Measurements from ENCODE around the gene UBE2G1.

Gene UBE2G1

DNA sequence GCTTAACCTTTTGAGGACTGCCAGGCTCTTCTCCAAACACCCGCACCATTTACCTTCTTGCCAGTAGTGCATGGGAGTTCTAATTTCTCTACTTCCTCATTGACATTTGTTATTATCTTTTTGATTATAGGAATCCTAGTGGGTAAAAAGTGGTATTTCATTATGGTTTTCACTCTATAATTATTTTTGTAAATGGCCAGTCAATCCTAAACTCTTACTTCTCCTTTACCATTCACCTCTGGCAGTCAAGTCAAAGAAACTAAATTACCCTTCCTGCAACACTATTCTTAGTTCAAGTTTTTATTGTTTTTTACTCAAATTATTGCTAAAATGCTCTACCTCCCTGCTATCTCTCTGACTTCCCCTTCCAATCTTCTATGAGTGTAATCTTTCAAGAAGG lies 72.9 kb downstream of the UBE2G1 start:
- no peak overlapping the region for H3K4me3 ChIP-seq (replicated peaks in 1 of 2; ENCODE audit: low read depth in 2 of 2, low read length in 2 of 2)
- DNase-seq (ENCODE audit: low read depth in 2 of 2), result no peak
- TF ChIP-seq, protein P1, sequence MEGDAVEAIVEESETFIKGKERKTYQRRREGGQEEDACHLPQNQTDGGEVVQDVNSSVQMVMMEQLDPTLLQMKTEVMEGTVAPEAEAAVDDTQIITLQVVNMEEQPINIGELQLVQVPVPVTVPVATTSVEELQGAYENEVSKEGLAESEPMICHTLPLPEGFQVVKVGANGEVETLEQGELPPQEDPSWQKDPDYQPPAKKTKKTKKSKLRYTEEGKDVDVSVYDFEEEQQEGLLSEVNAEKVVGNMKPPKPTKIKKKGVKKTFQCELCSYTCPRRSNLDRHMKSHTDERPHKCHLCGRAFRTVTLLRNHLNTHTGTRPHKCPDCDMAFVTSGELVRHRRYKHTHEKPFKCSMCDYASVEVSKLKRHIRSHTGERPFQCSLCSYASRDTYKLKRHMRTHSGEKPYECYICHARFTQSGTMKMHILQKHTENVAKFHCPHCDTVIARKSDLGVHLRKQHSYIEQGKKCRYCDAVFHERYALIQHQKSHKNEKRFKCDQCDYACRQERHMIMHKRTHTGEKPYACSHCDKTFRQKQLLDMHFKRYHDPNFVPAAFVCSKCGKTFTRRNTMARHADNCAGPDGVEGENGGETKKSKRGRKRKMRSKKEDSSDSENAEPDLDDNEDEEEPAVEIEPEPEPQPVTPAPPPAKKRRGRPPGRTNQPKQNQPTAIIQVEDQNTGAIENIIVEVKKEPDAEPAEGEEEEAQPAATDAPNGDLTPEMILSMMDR (IDR thresholded peaks at IDR 0.05; ENCODE audit: low read depth, low read length), result no peak

DNA sequence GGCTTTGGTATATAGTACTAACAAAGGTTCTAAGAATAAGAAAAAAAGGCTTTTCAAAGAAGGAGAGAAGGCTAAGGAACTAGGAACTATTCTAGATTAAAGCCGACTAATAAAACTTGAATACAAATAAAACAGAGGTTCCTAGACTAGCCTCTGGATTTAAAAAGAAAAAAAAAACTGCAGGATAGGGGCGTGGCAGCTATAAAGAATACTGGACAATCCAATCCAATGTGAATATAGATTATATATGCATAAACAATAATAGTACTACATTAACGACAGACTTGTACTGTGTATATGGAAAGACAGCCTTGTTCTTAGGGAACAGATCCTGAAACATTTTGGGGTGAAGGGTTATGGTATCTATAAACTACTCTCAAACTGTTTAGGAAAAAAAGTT lies 78.8 kb downstream of the UBE2G1 start:
- TF ChIP-seq, protein P1 (IDR thresholded peaks at IDR 0.05; ENCODE audit: low read depth, low read length), result no peak

DNA sequence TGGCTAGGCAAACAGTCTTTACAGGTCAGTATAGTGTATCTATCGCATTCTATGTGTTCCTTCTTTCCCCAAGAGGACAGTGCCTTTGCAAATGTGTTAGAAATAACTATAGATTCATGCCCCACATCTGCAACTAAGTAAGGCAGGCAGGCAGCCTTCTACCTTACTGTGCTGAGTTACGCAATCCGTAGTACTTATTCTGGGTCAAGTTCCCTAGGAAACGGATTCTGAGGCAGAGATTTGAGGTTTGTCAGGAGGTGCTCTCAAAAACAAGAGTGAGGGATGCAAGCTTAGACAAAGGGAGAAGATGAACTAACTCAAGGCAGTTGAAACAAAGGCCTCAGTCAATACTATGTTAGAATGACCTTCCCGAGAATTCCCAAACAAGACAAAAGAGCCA lies 90.0 kb downstream of the UBE2G1 start:
- no peak overlapping the region for H3K4me3 ChIP-seq (replicated peaks in 1 of 2; ENCODE audit: low read depth in 2 of 2, low read length in 2 of 2)
- DNase-seq (ENCODE audit: low read depth in 2 of 2), result peak in 1 of 2 donors; percentile 27
- TF ChIP-seq, protein P1 (IDR thresholded peaks at IDR 0.05; ENCODE audit: low read depth, low read length), result no peak

More for the DNA sequence above, 78.8 kb downstream of the UBE2G1 start:
- H3K4me3 ChIP-seq (replicated peaks in 1 of 2; ENCODE audit: low read depth in 2 of 2, low read length in 2 of 2), result no peak overlapping the region
- DNase-seq (ENCODE audit: low read depth in 2 of 2), result no peak

DNA sequence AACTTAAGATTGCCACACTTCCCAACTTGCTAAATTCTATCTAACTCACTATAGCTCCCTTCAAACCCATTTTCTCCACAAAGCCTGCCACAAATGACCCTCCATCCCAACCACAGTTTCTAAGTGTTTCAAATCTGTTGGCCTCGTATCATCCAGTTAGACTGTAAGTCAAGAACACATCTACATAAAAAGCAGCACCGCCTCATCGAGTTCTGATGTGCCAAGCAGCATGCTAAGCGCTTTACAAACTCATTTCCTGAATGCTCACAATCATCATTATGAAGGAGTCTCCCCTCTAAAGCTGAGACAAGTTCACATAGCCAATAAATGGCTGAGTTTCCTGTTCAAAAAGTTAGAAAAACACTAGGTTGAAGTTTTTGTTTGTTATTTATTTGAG lies 93.5 kb downstream of the UBE2G1 start:
- TF ChIP-seq, protein P1 (IDR thresholded peaks at IDR 0.05; ENCODE audit: low read depth, low read length), result no peak
- H3K4me3 ChIP-seq (replicated peaks in 1 of 2; ENCODE audit: low read depth in 2 of 2, low read length in 2 of 2), result no peak overlapping the region
- no peak for DNase-seq (ENCODE audit: low read depth in 2 of 2)

DNA sequence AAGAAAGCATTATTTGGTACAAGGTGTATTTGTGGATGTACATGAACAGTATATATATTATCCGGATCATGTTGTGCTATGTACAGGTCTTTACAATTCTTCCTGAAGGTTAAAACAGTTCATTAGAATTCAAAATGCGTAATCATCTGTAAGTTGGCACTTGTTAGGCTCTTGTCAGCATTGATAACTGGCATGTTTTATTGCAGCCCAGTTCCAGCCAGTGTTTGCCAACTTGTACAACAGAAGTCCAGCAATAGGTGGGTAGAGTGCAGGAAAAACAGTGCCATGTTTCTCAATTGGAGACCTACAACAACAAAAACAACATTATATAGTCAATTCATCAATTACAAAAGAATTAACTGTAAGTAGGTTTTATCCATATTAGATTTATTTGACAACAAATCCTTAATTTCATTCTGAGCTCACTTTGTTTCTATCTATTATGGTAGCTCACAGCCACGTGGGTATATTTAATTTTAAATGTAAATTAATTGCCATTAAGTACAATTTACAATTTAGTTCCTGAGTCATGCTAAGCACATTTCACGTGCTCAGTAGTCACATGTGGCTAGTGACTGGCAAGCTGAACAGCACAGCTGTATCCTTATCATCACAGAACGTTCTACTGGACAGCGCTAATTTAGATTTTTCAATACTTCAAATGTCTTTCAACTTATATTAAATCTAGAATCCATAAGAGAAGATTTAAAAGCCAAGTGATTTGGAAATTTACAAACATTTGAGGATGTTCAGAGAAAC lies 94.1 kb downstream of the UBE2G1 start:
- H3K4me3 ChIP-seq (replicated peaks in 1 of 2; ENCODE audit: low read depth in 2 of 2, low read length in 2 of 2), result no peak overlapping the region
- TF ChIP-seq, protein P1 (IDR thresholded peaks at IDR 0.05; ENCODE audit: low read depth, low read length), result no peak
- DNase-seq (ENCODE audit: low read depth in 2 of 2), result no peak

DNA sequence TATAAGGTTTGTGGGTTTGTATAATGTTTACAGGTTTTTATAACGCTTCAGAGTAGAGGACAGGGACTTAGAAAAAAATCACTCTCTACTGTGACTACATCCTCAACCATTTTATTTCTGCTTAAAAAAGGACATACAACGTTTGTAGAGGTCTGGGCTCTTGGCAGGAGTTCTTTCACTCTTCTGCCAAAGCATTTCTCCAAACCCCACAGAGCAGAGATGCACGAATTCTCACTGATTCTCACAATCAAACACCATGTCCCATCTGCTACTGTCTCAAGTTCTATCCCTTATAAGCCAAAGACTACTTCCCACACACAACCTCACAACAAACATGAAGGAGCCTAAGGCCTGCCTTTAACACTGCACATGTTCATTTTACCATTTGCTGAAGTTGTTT lies 95.7 kb downstream of the UBE2G1 start:
- DNase-seq (ENCODE audit: low read depth in 2 of 2), result no peak
- no peak overlapping the region for H3K4me3 ChIP-seq (replicated peaks in 1 of 2; ENCODE audit: low read depth in 2 of 2, low read length in 2 of 2)
- TF ChIP-seq, protein P1 (IDR thresholded peaks at IDR 0.05; ENCODE audit: low read depth, low read length), result no peak

DNA sequence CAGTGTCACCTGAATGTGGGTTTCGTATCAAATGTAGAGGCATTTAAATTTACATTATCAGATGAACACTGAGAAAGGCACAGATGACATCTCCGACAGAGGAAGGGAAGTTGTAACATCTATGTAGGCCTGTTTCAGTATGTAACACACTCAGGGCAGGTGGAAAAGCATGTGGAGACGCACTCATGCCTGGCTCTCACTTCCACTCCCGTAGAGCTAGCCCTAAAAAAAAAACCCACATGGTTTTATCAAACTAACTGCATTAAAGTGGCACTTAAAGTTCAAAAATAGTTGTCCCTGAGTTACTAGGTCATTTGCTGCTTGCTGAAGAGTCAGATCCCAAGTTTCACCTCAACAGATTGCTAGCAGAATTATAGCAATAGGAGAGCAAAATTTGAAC lies 96.6 kb downstream of the UBE2G1 start:
- TF ChIP-seq, protein P1 (IDR thresholded peaks at IDR 0.05; ENCODE audit: low read depth, low read length), result no peak
- DNase-seq (ENCODE audit: low read depth in 2 of 2), result no peak
- no peak overlapping the region for H3K4me3 ChIP-seq (replicated peaks in 1 of 2; ENCODE audit: low read depth in 2 of 2, low read length in 2 of 2)
